Thyroid gland (tissue), 4 donors: ENCODE measurements around the gene BRINP3. TPM values are rescaled to one million over a fixed set of nuclear protein-coding genes. Genes with fewer than 3 reads are reported as not detected.

Experiments used
- DNase-seq, 2 donors: peaks; one replicate each; pipeline ENCODE4 v3.0.0-alpha.2; 2019
- H3K27ac ChIP-seq, 3 donors: fragments of 200-600 bp; sonication (generic); 1 replicate in 2 of 3; 2 replicates in 1 of 3; pipeline ENCODE4 v1.5.1; 2016 to 2019; ENCODE audit warnings: mild to moderate bottlenecking in 1 of 3, moderate library complexity in 1 of 3
- H3K27me3 ChIP-seq: fragments of 200-600 bp; sonication (generic); one replicate; pipeline ENCODE4 v1.5.1; 2019
- H3K36me3 ChIP-seq, 2 donors: fragments of 200-600 bp; sonication (generic); one replicate each; pipeline ENCODE4 v1.5.1; 2016 to 2019
- H3K4me1 ChIP-seq, 2 donors: fragments of 200-600 bp; sonication (generic); one replicate each; pipeline ENCODE4 v1.5.1; 2017 to 2019
- H3K4me3 ChIP-seq, 3 donors: fragments of 200-600 bp; sonication (generic); replicated peaks in 1 of 3; 1 replicate in 2 of 3; 2 replicates in 1 of 3; pipeline ENCODE4 v1.5.1; 2016; ENCODE audit warnings: mild to moderate bottlenecking in 1 of 3
- H3K9me3 ChIP-seq: fragments of 200-600 bp; sonication (generic); one replicate; pipeline ENCODE4 v1.5.1; 2017
- POLR2A ChIP-seq, 2 donors: fragments of 450-650 bp; IDR thresholded peaks; one replicate each; pipeline ENCODE4 v1.6.1; 2017; ENCODE audit warnings: antibody characterized with exemption in 2 of 2, mild to moderate bottlenecking in 2 of 2, moderate library complexity in 1 of 2
- WGBS, 2 donors: methylation state at CpG; one replicate each; pipeline ENCODE4 v1.1.5; 2017; 5-methylcytosine and 5-hydroxymethylcytosine counted together
- intact Hi-C: fragments of 100-400 bp; cut with DNase I; formaldehyde crosslinking; loops from one replicate; pipeline ENCODE4 v1.15.1; 2023
- total RNA-seq, 4 donors: library from RNA; depleted of rRNA; stranded (reverse); fragments of >200 nt; gene quantifications; one replicate each; pipeline ENCODE4 v1.2.3, GENCODE V29; 2016
- TF ChIP-seq, protein P1 (sequence below), 6 experiments: fragments of 200-600 bp in 3 of 6; fragments of 450-650 bp in 3 of 6; sonication (generic) in 3 of 6; IDR thresholded peaks; one replicate each; pipeline ENCODE4 v1.5.1; 2016 to 2019; ENCODE audit warnings: antibody characterized with exemption in 6 of 6, mild to moderate bottlenecking in 2 of 6, inconsistent platforms in 1 of 6, moderate library complexity in 1 of 6

The BRINP3 gene
- total RNA-seq, 4 donors from 2014 or later: 2.0 to 6.6 (median 2.7) TPM

DNA sequence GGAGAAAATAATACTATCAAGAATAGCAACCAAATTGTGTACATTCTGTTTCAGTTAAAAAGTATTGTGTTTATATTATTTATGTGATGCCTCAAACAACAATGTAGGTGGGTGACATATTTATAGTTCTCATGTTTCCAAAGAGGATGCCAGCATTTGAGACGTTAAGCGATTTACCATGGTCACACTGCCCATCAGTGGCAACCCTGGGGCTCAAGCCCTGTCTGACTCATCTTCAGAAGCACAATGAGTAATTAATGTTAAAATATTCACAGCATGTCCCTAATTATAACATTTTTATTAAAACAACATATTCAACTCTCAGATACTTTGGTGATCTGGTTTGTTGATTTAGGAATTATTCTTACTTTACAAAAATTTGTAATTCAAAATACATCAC, 409.4 kb downstream of the BRINP3 start:
- Histone ChIP-seq H3K27ac (no peak overlapping the region), H3K4me3 (no peak overlapping the region), H3K9me3 (no peaks in the 10 kb centered on the region), H3K27me3 (no peaks in the 10 kb centered on the region), H3K36me3 (no peaks in the 10 kb centered on the region), H3K4me1 (no peaks in the 10 kb centered on the region)
- TF ChIP-seq, protein P1, sequence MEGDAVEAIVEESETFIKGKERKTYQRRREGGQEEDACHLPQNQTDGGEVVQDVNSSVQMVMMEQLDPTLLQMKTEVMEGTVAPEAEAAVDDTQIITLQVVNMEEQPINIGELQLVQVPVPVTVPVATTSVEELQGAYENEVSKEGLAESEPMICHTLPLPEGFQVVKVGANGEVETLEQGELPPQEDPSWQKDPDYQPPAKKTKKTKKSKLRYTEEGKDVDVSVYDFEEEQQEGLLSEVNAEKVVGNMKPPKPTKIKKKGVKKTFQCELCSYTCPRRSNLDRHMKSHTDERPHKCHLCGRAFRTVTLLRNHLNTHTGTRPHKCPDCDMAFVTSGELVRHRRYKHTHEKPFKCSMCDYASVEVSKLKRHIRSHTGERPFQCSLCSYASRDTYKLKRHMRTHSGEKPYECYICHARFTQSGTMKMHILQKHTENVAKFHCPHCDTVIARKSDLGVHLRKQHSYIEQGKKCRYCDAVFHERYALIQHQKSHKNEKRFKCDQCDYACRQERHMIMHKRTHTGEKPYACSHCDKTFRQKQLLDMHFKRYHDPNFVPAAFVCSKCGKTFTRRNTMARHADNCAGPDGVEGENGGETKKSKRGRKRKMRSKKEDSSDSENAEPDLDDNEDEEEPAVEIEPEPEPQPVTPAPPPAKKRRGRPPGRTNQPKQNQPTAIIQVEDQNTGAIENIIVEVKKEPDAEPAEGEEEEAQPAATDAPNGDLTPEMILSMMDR (IDR thresholded peaks at IDR 0.05): no peak
- no peak for TF ChIP-seq POLR2A (IDR thresholded peaks at IDR 0.05)
- DNase-seq: no peak
- intact Hi-C loops: no loop called here
- WGBS, 2 donors: 75 to 84% methylated on average over 2 of the region's 2 CpGs

- 67 to 69% methylated on average over 3 of the region's 3 CpGs for WGBS, 2 donors
- no peaks in the 10 kb centered on the region for H3K27me3 ChIP-seq
- no peaks in the 10 kb centered on the region for H3K9me3 ChIP-seq
- H3K4me3 ChIP-seq: no peak overlapping the region
- intact Hi-C loops: no loop called here
- TF ChIP-seq, protein P1 (IDR thresholded peaks at IDR 0.05): no peak
- no peak for TF ChIP-seq POLR2A (IDR thresholded peaks at IDR 0.05)
- no peak overlapping the region for H3K27ac ChIP-seq
- DNase-seq: no peak
- no peaks in the 10 kb centered on the region for H3K36me3 ChIP-seq
- no peaks in the 10 kb centered on the region for H3K4me1 ChIP-seq
Observed at GRCh38 chr1:190067592-190067991, 410.1 kb downstream of the BRINP3 start.

DNA sequence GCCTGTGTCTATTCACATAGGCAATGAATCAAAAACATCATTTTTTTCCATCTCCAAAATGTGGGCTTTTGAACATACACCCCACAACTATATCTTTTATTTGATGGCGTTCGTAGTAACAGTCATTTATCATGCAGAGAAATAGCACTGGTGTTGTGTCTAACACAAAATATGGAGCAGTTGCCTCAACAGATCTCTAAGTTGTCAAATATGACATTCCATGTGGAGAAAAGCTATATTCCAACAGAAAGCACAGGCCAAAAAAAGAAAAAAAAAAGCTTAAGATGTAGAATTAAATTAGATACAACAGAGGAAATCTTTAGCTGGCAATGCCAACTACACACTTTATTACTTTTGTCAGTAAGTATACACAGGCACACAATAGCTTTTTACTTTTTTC, 411.7 kb downstream of the BRINP3 start:
- intact Hi-C loops: no loop called here

GRCh38 chr1:190049314-190049713, 428.4 kb downstream of the BRINP3 start:
- DNase-seq: no peak
- WGBS, 2 donors: 37 to 40% methylated on average over 1 of the region's 1 CpG
- TF ChIP-seq, protein P1 (IDR thresholded peaks at IDR 0.05): no peak
- TF ChIP-seq POLR2A (IDR thresholded peaks at IDR 0.05): no peak
- Histone ChIP-seq H3K4me1 (no peaks in the 10 kb centered on the region), H3K36me3 (no peaks in the 10 kb centered on the region), H3K27ac (no peak overlapping the region), H3K4me3 (no peak overlapping the region), H3K27me3 (no peaks in the 10 kb centered on the region), H3K9me3 (no peaks in the 10 kb centered on the region)
- intact Hi-C loops: no loop called here

More for the DNA sequence above, 411.7 kb downstream of the BRINP3 start:
- no peaks in the 10 kb centered on the region for H3K36me3 ChIP-seq
- TF ChIP-seq POLR2A (IDR thresholded peaks at IDR 0.05): no peak
- TF ChIP-seq, protein P1 (IDR thresholded peaks at IDR 0.05): no peak
- no peak overlapping the region for H3K4me3 ChIP-seq
- DNase-seq: no peak
- no peaks in the 10 kb centered on the region for H3K27me3 ChIP-seq
- no peaks in the 10 kb centered on the region for H3K4me1 ChIP-seq
- WGBS, 2 donors: 87 to 92% methylated on average over 2 of the region's 2 CpGs
- H3K27ac ChIP-seq: no peak overlapping the region
- no peaks in the 10 kb centered on the region for H3K9me3 ChIP-seq
